ENCODE data around the gene PEX19.

The PEX19 gene

GRCh38 chr1:160227034-160227433 is 57.9 kb downstream of the PEX19 start:
- no peak overlapping the region for H3K4me3 ChIP-seq (ENCODE audit: low read depth, low read length)
- no peak for TF ChIP-seq CTCF (IDR thresholded peaks at IDR 0.05; ENCODE audit: control insufficient read depth, extremely low read depth, insufficient read depth)
- DNase-seq (ENCODE audit: low read depth), result no peak
